ENCODE measurements around the gene SAXO2. TPM values are rescaled to one million over a fixed set of nuclear protein-coding genes. Genes with fewer than 3 reads are reported as not detected.
"Not testable (repeated sequence)": the region's sequence is repeated elsewhere in the genome, so short reads cannot be mapped to it uniquely, and the experiment has no call there.

Gene SAXO2
- total and polyA plus RNA-seq, 5 donors from 2014 or later = 0.34 to 7.4 TPM; not detected in 3

- not testable (repeated sequence) for H3K36me3 Mint-ChIP-seq; H3K27me3 Mint-ChIP-seq; H3K36me3 ChIP-seq (ENCODE audit: control insufficient read depth, insufficient read depth, low read length); H3K9me3 Mint-ChIP-seq; DNase-seq; H3K27me3 ChIP-seq (ENCODE audit: control insufficient read depth, insufficient read depth, low read length); H3K4me3 Mint-ChIP-seq; H3K4me1 Mint-ChIP-seq; H3K9me3 ChIP-seq (ENCODE audit: control insufficient read depth in 2 of 2, low read length in 2 of 2); H3K27ac ChIP-seq (ENCODE audit: insufficient read depth, low read length, poor library complexity, severe bottlenecking); H3K4me1 ChIP-seq (ENCODE audit: control insufficient read depth, insufficient read depth, low read length, poor library complexity, severe bottlenecking); H3K27ac Mint-ChIP-seq; ATAC-seq (ENCODE audit: low read depth in 2 of 2); H3K4me3 ChIP-seq (ENCODE audit: low read depth, low read length)
Measured at GRCh38 chr15:82325646-82326045, 63.0 kb downstream of the SAXO2 start.

- H3K4me1 Mint-ChIP-seq; H3K27me3 ChIP-seq (ENCODE audit: control insufficient read depth, insufficient read depth, low read length); H3K36me3 Mint-ChIP-seq; H3K27ac Mint-ChIP-seq; H3K4me3 Mint-ChIP-seq; H3K27me3 Mint-ChIP-seq; H3K4me1 ChIP-seq (ENCODE audit: control insufficient read depth, insufficient read depth, low read length, poor library complexity, severe bottlenecking); DNase-seq; ATAC-seq (ENCODE audit: low read depth in 2 of 2); H3K36me3 ChIP-seq (ENCODE audit: control insufficient read depth, insufficient read depth, low read length); H3K4me3 ChIP-seq (ENCODE audit: low read depth, low read length); H3K9me3 Mint-ChIP-seq; H3K27ac ChIP-seq (ENCODE audit: insufficient read depth, low read length, poor library complexity, severe bottlenecking); H3K9me3 ChIP-seq (ENCODE audit: control insufficient read depth in 2 of 2, low read length in 2 of 2): not testable (repeated sequence)
Measured at GRCh38 chr15:82326896-82327295, 64.3 kb downstream of the SAXO2 start.

- not testable (repeated sequence) for H3K4me1 ChIP-seq (ENCODE audit: control insufficient read depth, insufficient read depth, low read length, poor library complexity, severe bottlenecking); H3K27ac ChIP-seq (ENCODE audit: insufficient read depth, low read length, poor library complexity, severe bottlenecking); H3K4me3 ChIP-seq (ENCODE audit: low read depth, low read length); ATAC-seq (ENCODE audit: low read depth in 2 of 2); H3K9me3 Mint-ChIP-seq; H3K4me1 Mint-ChIP-seq; H3K9me3 ChIP-seq (ENCODE audit: control insufficient read depth in 2 of 2, low read length in 2 of 2); H3K36me3 Mint-ChIP-seq; H3K27me3 ChIP-seq (ENCODE audit: control insufficient read depth, insufficient read depth, low read length); H3K27me3 Mint-ChIP-seq; H3K36me3 ChIP-seq (ENCODE audit: control insufficient read depth, insufficient read depth, low read length); H3K4me3 Mint-ChIP-seq; DNase-seq; H3K27ac Mint-ChIP-seq
Measured at GRCh38 chr15:82327372-82327771, 64.8 kb downstream of the SAXO2 start.

DNA sequence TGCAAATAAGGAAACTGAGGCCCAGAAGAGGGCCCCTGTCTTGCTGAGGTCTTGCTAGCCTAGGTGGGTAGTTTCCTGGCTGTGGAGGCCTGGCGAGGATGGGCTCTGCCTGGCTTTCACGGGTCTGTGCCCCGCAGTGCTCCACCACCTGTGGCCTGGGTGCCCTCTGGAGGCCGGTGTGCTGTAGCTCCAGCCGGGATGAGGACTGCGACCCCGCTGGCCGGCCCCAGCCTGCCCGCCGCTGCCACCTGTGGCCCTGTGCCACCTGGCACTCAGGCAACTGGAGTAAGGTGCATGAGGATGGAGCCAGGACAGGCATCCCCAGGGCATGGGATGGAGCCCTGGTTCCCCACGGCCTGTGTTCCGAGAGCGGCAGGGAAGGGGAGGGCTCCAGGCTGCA is 66.4 kb downstream of the SAXO2 start:
- not testable (repeated sequence) for H3K4me3 ChIP-seq (ENCODE audit: low read depth, low read length); H3K4me1 ChIP-seq (ENCODE audit: control insufficient read depth, insufficient read depth, low read length, poor library complexity, severe bottlenecking); H3K27me3 Mint-ChIP-seq

DNA sequence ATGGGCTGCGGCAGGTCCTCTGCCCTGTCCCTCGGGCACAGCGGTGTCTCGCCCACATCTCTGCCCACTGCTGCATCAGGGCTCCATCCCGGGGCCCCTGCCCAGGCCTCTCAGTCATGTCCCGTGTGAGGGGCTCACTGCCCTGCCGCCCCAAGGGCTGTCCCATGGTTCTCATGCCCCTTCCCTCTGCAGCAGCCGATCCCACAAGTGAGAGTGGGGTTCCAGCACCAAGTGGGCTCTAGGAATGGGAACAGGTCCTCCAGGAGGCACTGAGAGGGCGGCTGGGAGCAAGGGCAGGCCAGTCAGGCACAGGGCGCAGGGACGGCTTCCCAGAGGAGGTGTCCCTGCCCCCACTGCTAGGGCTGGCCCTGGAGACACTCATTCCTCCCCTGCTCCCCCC is 68.3 kb downstream of the SAXO2 start:
- H3K36me3 ChIP-seq (ENCODE audit: control insufficient read depth, insufficient read depth, low read length); H3K27me3 Mint-ChIP-seq; H3K36me3 Mint-ChIP-seq; H3K4me1 Mint-ChIP-seq; H3K9me3 Mint-ChIP-seq; H3K4me3 Mint-ChIP-seq; H3K27ac ChIP-seq (ENCODE audit: insufficient read depth, low read length, poor library complexity, severe bottlenecking); DNase-seq; H3K4me3 ChIP-seq (ENCODE audit: low read depth, low read length); H3K4me1 ChIP-seq (ENCODE audit: control insufficient read depth, insufficient read depth, low read length, poor library complexity, severe bottlenecking); H3K27ac Mint-ChIP-seq; ATAC-seq (ENCODE audit: low read depth in 2 of 2); H3K9me3 ChIP-seq (ENCODE audit: control insufficient read depth in 2 of 2, low read length in 2 of 2); H3K27me3 ChIP-seq (ENCODE audit: control insufficient read depth, insufficient read depth, low read length): not testable (repeated sequence)

More for the DNA sequence above, 66.4 kb downstream of the SAXO2 start:
- H3K36me3 ChIP-seq (ENCODE audit: control insufficient read depth, insufficient read depth, low read length); H3K27ac ChIP-seq (ENCODE audit: insufficient read depth, low read length, poor library complexity, severe bottlenecking); DNase-seq; H3K36me3 Mint-ChIP-seq; H3K4me3 Mint-ChIP-seq; H3K27ac Mint-ChIP-seq; H3K4me1 Mint-ChIP-seq; H3K9me3 Mint-ChIP-seq; H3K27me3 ChIP-seq (ENCODE audit: control insufficient read depth, insufficient read depth, low read length); H3K9me3 ChIP-seq (ENCODE audit: control insufficient read depth in 2 of 2, low read length in 2 of 2); ATAC-seq (ENCODE audit: low read depth in 2 of 2): not testable (repeated sequence)

DNA sequence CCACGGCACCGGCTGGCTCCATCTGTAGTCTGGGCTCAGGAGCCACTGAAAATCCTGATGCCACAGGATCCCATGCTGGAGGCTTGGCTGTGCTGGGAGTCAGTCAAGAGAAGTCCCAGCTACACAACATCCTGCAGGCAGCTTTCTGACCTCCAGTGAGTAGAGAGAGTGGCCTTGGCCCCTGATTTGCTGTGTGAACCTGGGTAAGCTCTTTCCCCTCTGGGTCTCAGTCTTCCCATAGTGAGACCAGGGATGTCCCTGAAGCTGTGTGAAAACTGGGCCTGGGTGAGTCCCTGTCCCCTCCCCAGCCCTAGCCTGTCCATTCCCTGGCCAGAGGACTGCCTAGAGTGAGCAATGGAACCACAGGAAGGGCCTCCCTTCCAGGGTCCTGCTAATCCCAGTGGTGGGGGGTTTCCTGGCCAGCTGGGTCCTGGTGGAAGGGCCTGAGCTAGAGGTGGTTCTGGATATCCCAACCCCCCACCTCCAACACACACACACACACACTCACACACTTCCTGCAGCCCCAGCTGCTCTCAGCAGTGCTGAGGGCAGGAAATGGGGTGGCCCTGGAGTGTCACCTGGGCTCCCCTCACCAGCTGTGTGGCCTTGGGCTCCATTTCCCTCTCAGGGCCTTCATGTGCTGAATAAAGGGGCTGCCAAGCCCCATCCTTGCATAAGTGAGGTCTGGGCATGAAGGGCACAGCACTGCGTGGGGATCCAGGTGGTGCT is 69.1 kb downstream of the SAXO2 start:
- not testable (repeated sequence) for H3K9me3 ChIP-seq (ENCODE audit: control insufficient read depth in 2 of 2, low read length in 2 of 2); H3K27ac Mint-ChIP-seq; H3K36me3 Mint-ChIP-seq; H3K36me3 ChIP-seq (ENCODE audit: control insufficient read depth, insufficient read depth, low read length); H3K27ac ChIP-seq (ENCODE audit: insufficient read depth, low read length, poor library complexity, severe bottlenecking); H3K4me1 Mint-ChIP-seq; H3K4me3 ChIP-seq (ENCODE audit: low read depth, low read length); H3K27me3 Mint-ChIP-seq; H3K9me3 Mint-ChIP-seq; H3K4me1 ChIP-seq (ENCODE audit: control insufficient read depth, insufficient read depth, low read length, poor library complexity, severe bottlenecking); H3K27me3 ChIP-seq (ENCODE audit: control insufficient read depth, insufficient read depth, low read length); H3K4me3 Mint-ChIP-seq
- DNase-seq (peak in 1 of 3 donors; percentile 6), ATAC-seq (ENCODE audit: low read depth in 2 of 2) (peak; percentile 80 to 90)

- not testable (repeated sequence) for ATAC-seq (ENCODE audit: low read depth in 2 of 2); H3K9me3 ChIP-seq (ENCODE audit: control insufficient read depth in 2 of 2, low read length in 2 of 2); H3K4me3 ChIP-seq (ENCODE audit: low read depth, low read length); H3K4me3 Mint-ChIP-seq; H3K4me1 ChIP-seq (ENCODE audit: control insufficient read depth, insufficient read depth, low read length, poor library complexity, severe bottlenecking); H3K36me3 Mint-ChIP-seq; H3K27ac ChIP-seq (ENCODE audit: insufficient read depth, low read length, poor library complexity, severe bottlenecking); H3K36me3 ChIP-seq (ENCODE audit: control insufficient read depth, insufficient read depth, low read length); H3K27me3 ChIP-seq (ENCODE audit: control insufficient read depth, insufficient read depth, low read length); DNase-seq; H3K4me1 Mint-ChIP-seq; H3K27me3 Mint-ChIP-seq; H3K9me3 Mint-ChIP-seq
- H3K27ac Mint-ChIP-seq = peak overlapping the region in 1 of 3 donors; percentile 43
Measured at GRCh38 chr15:82332711-82333602, 70.3 kb downstream of the SAXO2 start.

Measured in CD4-positive, CD25-positive, alpha-beta regulatory T cell (primary cell).